ENCODE measurements around the gene AK5.

- TF ChIP-seq, protein P1, sequence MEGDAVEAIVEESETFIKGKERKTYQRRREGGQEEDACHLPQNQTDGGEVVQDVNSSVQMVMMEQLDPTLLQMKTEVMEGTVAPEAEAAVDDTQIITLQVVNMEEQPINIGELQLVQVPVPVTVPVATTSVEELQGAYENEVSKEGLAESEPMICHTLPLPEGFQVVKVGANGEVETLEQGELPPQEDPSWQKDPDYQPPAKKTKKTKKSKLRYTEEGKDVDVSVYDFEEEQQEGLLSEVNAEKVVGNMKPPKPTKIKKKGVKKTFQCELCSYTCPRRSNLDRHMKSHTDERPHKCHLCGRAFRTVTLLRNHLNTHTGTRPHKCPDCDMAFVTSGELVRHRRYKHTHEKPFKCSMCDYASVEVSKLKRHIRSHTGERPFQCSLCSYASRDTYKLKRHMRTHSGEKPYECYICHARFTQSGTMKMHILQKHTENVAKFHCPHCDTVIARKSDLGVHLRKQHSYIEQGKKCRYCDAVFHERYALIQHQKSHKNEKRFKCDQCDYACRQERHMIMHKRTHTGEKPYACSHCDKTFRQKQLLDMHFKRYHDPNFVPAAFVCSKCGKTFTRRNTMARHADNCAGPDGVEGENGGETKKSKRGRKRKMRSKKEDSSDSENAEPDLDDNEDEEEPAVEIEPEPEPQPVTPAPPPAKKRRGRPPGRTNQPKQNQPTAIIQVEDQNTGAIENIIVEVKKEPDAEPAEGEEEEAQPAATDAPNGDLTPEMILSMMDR (IDR thresholded peaks at IDR 0.05), result no peak
- no peak for TF ChIP-seq POLR2A (IDR thresholded peaks at IDR 0.05)
Measured at GRCh38 chr1:77382366-77382765, 100.5 kb downstream of the AK5 start.
